H9 (cell line): Measurements from ENCODE around the gene PNMA8A. TPM values are rescaled to one million over a fixed set of nuclear protein-coding genes. Genes with fewer than 3 reads are reported as not detected.

Experiments
- DNase-seq: peaks from one replicate; pipeline ENCODE4 v3.0.0-alpha.2; 2017
- H2AFZ ChIP-seq: one replicate; pipeline ENCODE4 v1.6.1; 2013; ENCODE audit warnings: mild to moderate bottlenecking, low read length, control low read depth, moderate library complexity
- H2AK5ac ChIP-seq: 2 replicates; pipeline ENCODE4 v1.6.1; 2013; ENCODE audit warnings: low read length, control low read depth, mixed read lengths; ENCODE audit not compliant: insufficient read length
- H2BK120ac ChIP-seq: one replicate; pipeline ENCODE4 v1.6.1; 2013; ENCODE audit warnings: low read depth, mild to moderate bottlenecking, low read length, control low read depth, inconsistent platforms; ENCODE audit not compliant: poor library complexity, severe bottlenecking
- H2BK12ac ChIP-seq: 2 replicates; pipeline ENCODE4 v1.6.1; 2013; ENCODE audit warnings: low read length, control low read depth, mixed read lengths, low read depth; ENCODE audit not compliant: insufficient read length
- H2BK15ac ChIP-seq: 2 replicates; pipeline ENCODE4 v1.6.1; 2013; ENCODE audit warnings: low read depth, low read length, control low read depth
- H2BK20ac ChIP-seq: one replicate; pipeline ENCODE4 v1.6.1; 2013; ENCODE audit warnings: low read depth, mild to moderate bottlenecking, low read length, control low read depth, inconsistent platforms; ENCODE audit not compliant: poor library complexity, severe bottlenecking
- H2BK5ac ChIP-seq: 2 replicates; pipeline ENCODE4 v1.6.1; 2013; ENCODE audit warnings: low read length, control low read depth, mixed read lengths; ENCODE audit not compliant: insufficient read length
- H3K14ac ChIP-seq: 2 replicates; pipeline ENCODE4 v1.6.1; 2013; ENCODE audit warnings: low read length, control low read depth; ENCODE audit not compliant: insufficient read depth
- H3K18ac ChIP-seq: 2 replicates; pipeline ENCODE4 v1.6.1; 2013; ENCODE audit warnings: low read depth, mild to moderate bottlenecking, mixed read lengths, low read length, control low read depth; ENCODE audit not compliant: insufficient read length
- H3K23ac ChIP-seq: 2 replicates; pipeline ENCODE4 v1.6.1; 2013; ENCODE audit warnings: low read length, control low read depth, mixed read lengths, low read depth; ENCODE audit not compliant: insufficient read length
- H3K23me2 ChIP-seq: 2 replicates; pipeline ENCODE4 v1.6.1; 2013; ENCODE audit warnings: low read depth, mild to moderate bottlenecking, mixed read lengths, low read length, control low read depth; ENCODE audit not compliant: insufficient read length, poor library complexity, severe bottlenecking
- H3K27ac ChIP-seq: 2 replicates; pipeline ENCODE4 v1.5.1; 2013; ENCODE audit warnings: low read length, control low read depth, mixed read lengths, low read depth; ENCODE audit not compliant: insufficient read length
- H3K27me3 ChIP-seq: 2 replicates; pipeline ENCODE4 v1.6.1; 2013; ENCODE audit warnings: low read length, control low read depth, inconsistent platforms; ENCODE audit not compliant: insufficient read depth
- H3K4ac ChIP-seq: 2 replicates; pipeline ENCODE4 v1.6.1; 2013; ENCODE audit warnings: low read depth, mild to moderate bottlenecking, control low read depth, inconsistent platforms, low read length, moderate library complexity
- H3K4me1 ChIP-seq: 2 replicates; pipeline ENCODE4 v1.6.1; 2013; ENCODE audit warnings: low read length, control low read depth, inconsistent platforms; ENCODE audit not compliant: insufficient read depth
- H3K4me2 ChIP-seq: 2 replicates; pipeline ENCODE4 v1.6.1; 2013; ENCODE audit warnings: low read length, control low read depth, mixed read lengths; ENCODE audit not compliant: insufficient read length, insufficient read depth
- H3K56ac ChIP-seq: 2 replicates; pipeline ENCODE4 v1.6.1; 2013; ENCODE audit warnings: low read depth, mild to moderate bottlenecking, mixed read lengths, low read length, control low read depth; ENCODE audit not compliant: insufficient read length
- H3K79me1 ChIP-seq: 2 replicates; pipeline ENCODE4 v1.6.1; 2013; ENCODE audit warnings: low read depth, mild to moderate bottlenecking, moderate library complexity, low read length, control low read depth, inconsistent platforms; ENCODE audit not compliant: insufficient read depth, poor library complexity, severe bottlenecking
- H3K79me2 ChIP-seq: 2 replicates; pipeline ENCODE4 v1.6.1; 2013; ENCODE audit warnings: low read length, control low read depth, inconsistent platforms; ENCODE audit not compliant: insufficient read depth
- H3K9ac ChIP-seq: 2 replicates; pipeline ENCODE4 v1.6.1; 2013; ENCODE audit warnings: low read length, control low read depth, mixed read lengths; ENCODE audit not compliant: insufficient read length; ENCODE audit errors: extremely low read depth
- H3K9me3 ChIP-seq: one replicate; pipeline ENCODE4 v1.6.1; 2013; ENCODE audit warnings: low read depth, low read length, inconsistent platforms; ENCODE audit not compliant: control insufficient read depth
- H3T11ph ChIP-seq: one replicate; pipeline ENCODE4 v1.6.1; 2013; ENCODE audit warnings: mild to moderate bottlenecking, low read length, control low read depth, inconsistent platforms
- H4K20me1 ChIP-seq: one replicate; pipeline ENCODE4 v1.6.1; 2013; ENCODE audit not compliant: control insufficient read depth, insufficient read length, insufficient read depth
- H4K5ac ChIP-seq: 2 replicates; pipeline ENCODE4 v1.6.1; 2013; ENCODE audit warnings: low read depth, mild to moderate bottlenecking, mixed read lengths, low read length, control low read depth; ENCODE audit not compliant: insufficient read length
- H4K8ac ChIP-seq: replicated peaks from 2 replicates; pipeline ENCODE4 v1.6.1; 2013; ENCODE audit warnings: low read length, control low read depth, mixed read lengths, low read depth; ENCODE audit not compliant: insufficient read length
- H4K91ac ChIP-seq: 2 replicates; pipeline ENCODE4 v1.6.1; 2013; ENCODE audit warnings: low read depth, mild to moderate bottlenecking, moderate library complexity, mixed read lengths, low read length, control low read depth; ENCODE audit not compliant: insufficient read length
- H3K27ac Mint-ChIP-seq, 3 experiments: 2 replicates in 2 of 3; 3 replicates in 1 of 3; pipeline ENCODE4 v1.8.0; 2020 to 2021; ENCODE audit warnings: mixed read lengths in 3 of 3, mild to moderate bottlenecking in 1 of 3, moderate library complexity in 1 of 3
- H3K27me3 Mint-ChIP-seq: 2 replicates; pipeline ENCODE4 v1.8.0; 2021; ENCODE audit warnings: low read depth, mild to moderate bottlenecking, moderate library complexity, mixed read lengths
- H3K36me3 Mint-ChIP-seq, 3 experiments: 2 replicates in 2 of 3; 3 replicates in 1 of 3; pipeline ENCODE4 v1.8.0; 2020 to 2021; ENCODE audit warnings: low read depth in 3 of 3, mixed read lengths in 3 of 3; ENCODE audit not compliant: insufficient read depth in 1 of 3
- H3K4me1 Mint-ChIP-seq, 2 experiments: 2 replicates each; pipeline ENCODE4 v1.8.0; 2020; ENCODE audit warnings: mixed read lengths in 2 of 2
- H3K4me3 Mint-ChIP-seq, 2 experiments: 2 replicates in 1 of 2; 3 replicates in 1 of 2; pipeline ENCODE4 v1.8.0; 2020 to 2021; ENCODE audit warnings: mild to moderate bottlenecking in 2 of 2, mixed read lengths in 2 of 2, moderate library complexity in 1 of 2
- H3K9me3 Mint-ChIP-seq, 2 experiments: 2 replicates in 1 of 2; 3 replicates in 1 of 2; pipeline ENCODE4 v1.8.0; 2020; ENCODE audit warnings: mild to moderate bottlenecking in 2 of 2, mixed read lengths in 2 of 2, moderate library complexity in 1 of 2
- WGBS: extraction: QIAGEN DNeasy Blood & Tissue Kit; methylation state at CpG from one replicate; pipeline ENCODE4 v1.1.7; 2013; ENCODE audit warnings: missing lambda C conversion rate, low lambda C conversion rate, mixed read lengths; ENCODE audit not compliant: insufficient read length; ENCODE audit errors: extremely low coverage; 5-methylcytosine and 5-hydroxymethylcytosine counted together
- total RNA-seq: library from RNA; stranded (reverse); gene quantifications from 2 replicates; pipeline ENCODE4 v1.2.1, GENCODE V29; 2021
- TF ChIP-seq, protein P1 (sequence below): fragments of 200-600 bp; sonication (generic); conservative IDR thresholded peaks from 3 replicates; pipeline ENCODE4 v1.8.0; 2021; ENCODE audit warnings: antibody characterized with exemption, mild to moderate bottlenecking

PNMA8A gene
- total RNA-seq, 1 experiment from 2014 or later, result 22.6 TPM

DNA sequence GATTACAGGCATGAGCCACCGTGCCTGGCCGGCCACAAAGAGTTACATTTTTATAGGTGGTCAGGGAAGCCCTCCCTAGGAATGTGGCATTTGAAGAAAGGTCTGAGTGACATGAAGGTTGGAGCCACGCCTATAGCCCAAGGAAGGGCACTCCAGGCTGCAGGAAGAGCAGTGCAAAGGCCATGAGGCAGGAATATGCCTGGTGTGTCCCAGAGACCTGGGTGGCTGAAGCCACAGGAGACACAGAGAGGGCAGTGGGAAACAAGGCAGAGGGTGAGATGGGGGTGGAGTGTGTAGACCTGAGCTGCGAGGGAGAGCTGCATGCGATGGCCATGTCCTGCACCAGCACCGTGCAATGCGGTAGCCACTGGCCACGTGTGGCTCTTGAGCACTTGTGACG lies 19.4 kb upstream of the PNMA8A start:
- Mint-ChIP-seq H3K27me3 (peaks cover 75% of the 10 kb centered on the region), H3K27ac (no peak overlapping the region), H3K36me3 (peaks cover 0 to 7% (median 3%) of the 10 kb centered on the region in 3 experiments; a peak in 3 of 7 replicates), H3K9me3 (peaks cover 0 to 2% of the 10 kb centered on the region in 2 experiments; a peak in 2 of 5 replicates), H3K4me3 (0 out of 5 replicates have a peak overlapping the region, but pooled peaks of 1 of the 2 experiments have one; percentile 17), H3K4me1 (peaks cover 15 to 44% of the 10 kb centered on the region in 2 experiments)
- Histone ChIP-seq H4K20me1 (no peaks in the 10 kb centered on the region), H2BK12ac (no peak overlapping the region), H3K14ac (no peak overlapping the region), H2BK15ac (no peak overlapping the region), H2AFZ (no peak overlapping the region), H3K27ac (no peak overlapping the region), H3K4me1 (no peaks in the 10 kb centered on the region), H3K27me3 (peaks cover 3% of the 10 kb centered on the region; the same call in 1 of the 2 replicates), H3K79me2 (no peaks in the 10 kb centered on the region), H4K5ac (no peak overlapping the region), H3K4me2 (no peak overlapping the region), H2BK120ac (no peak overlapping the region), H3K9ac (no peak overlapping the region), H3K4ac (no peak overlapping the region), H3K56ac (no peak overlapping the region), H2BK20ac (no peak overlapping the region), H2AK5ac (no peak overlapping the region), H4K8ac (no peak overlapping the region), H3K23me2 (peaks cover 16% of the 10 kb centered on the region), H4K91ac (no peak overlapping the region), H3K79me1 (no peaks in the 10 kb centered on the region), H3K18ac (no peak overlapping the region), H2BK5ac (no peak overlapping the region), H3K9me3 (no peaks in the 10 kb centered on the region), H3T11ph (no peak overlapping the region), H3K23ac (no peak overlapping the region)
- no peak for DNase-seq
- TF ChIP-seq, protein P1, sequence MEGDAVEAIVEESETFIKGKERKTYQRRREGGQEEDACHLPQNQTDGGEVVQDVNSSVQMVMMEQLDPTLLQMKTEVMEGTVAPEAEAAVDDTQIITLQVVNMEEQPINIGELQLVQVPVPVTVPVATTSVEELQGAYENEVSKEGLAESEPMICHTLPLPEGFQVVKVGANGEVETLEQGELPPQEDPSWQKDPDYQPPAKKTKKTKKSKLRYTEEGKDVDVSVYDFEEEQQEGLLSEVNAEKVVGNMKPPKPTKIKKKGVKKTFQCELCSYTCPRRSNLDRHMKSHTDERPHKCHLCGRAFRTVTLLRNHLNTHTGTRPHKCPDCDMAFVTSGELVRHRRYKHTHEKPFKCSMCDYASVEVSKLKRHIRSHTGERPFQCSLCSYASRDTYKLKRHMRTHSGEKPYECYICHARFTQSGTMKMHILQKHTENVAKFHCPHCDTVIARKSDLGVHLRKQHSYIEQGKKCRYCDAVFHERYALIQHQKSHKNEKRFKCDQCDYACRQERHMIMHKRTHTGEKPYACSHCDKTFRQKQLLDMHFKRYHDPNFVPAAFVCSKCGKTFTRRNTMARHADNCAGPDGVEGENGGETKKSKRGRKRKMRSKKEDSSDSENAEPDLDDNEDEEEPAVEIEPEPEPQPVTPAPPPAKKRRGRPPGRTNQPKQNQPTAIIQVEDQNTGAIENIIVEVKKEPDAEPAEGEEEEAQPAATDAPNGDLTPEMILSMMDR, result no peak
- WGBS, result no CpG with 5 or more reads among the region's 9 CpGs
